Left ventricle myocardium superior (tissue), 1 donor: ENCODE measurements around the gene CD6. TPM values are rescaled to one million over a fixed set of nuclear protein-coding genes. Genes with fewer than 3 reads are reported as not detected.
A peak's percentile ranks its signal among the peaks of the same experiment; 100 is the strongest.

Experiments used
- ATAC-seq: fragments of 200-7000 bp; cut with Tn5 transposase; one replicate; pipeline ENCODE4 v1.9.1; 2020; ENCODE audit warnings: mild to moderate bottlenecking, moderate library complexity
- DNase-seq: peaks from one replicate; pipeline ENCODE4 v3.0.0-alpha.2; 2020
- intact Hi-C: fragments of 100-400 bp; cut with micrococcal nuclease; formaldehyde crosslinking; loops from one replicate; pipeline ENCODE4 v1.11.0; 2022
- long read RNA-seq: library from polyadenylated mRNA; unstranded; transcript quantifications from one replicate; pipeline ENCODE4 v2.0.0, GENCODE V29; 2021
- total RNA-seq: library from RNA; stranded (reverse); fragmentation: NEBNext Ultra II Directional; extraction: Animal tissue kit (Norgen Biotek cat#: 25700); gene quantifications from one replicate; pipeline ENCODE4 v1.2.1, GENCODE V29; 2021
- donor health status: DM: no; HTN: yes; CAD: no; lungs with severe emphysema.

Gene CD6
- total RNA-seq = 0.20 TPM
- long read RNA-seq, partial matches to known transcripts = 0 of 1 reads
- long read RNA-seq, other reads (novel, unspliced or antisense) = 1 of 1 reads

- intact Hi-C loops = no loop called here
- no peak for DNase-seq
- no peak for ATAC-seq
Observed at GRCh38 chr11:60971520-60971919, at the start of gene CD6. TSS of gene CD6 (plus strand) at chr11:60971680. CDS start at chr11:60971866, 186 bp downstream.

GRCh38 chr11:60921777-60922335 is 49.6 kb upstream of the CD6 start:
- intact Hi-C loops = no loop called here
- ATAC-seq = no peak
- no peak for DNase-seq

- intact Hi-C loops = no loop called here
- ATAC-seq = no peak
Observed at GRCh38 chr11:60922906-60923305, 48.6 kb upstream of the CD6 start.

GRCh38 chr11:60923326-60923725 is 48.2 kb upstream of the CD6 start:
- intact Hi-C loops = no loop called here
- ATAC-seq (no peak), DNase-seq (no peak)

More at GRCh38 chr11:60922906-60923305, 48.6 kb upstream of the CD6 start:
- DNase-seq = no peak

- intact Hi-C loops = no loop called here
- DNase-seq (no peak), ATAC-seq (peak; percentile 11)
Observed at GRCh38 chr11:60923800-60924109, 47.7 kb upstream of the CD6 start.

- intact Hi-C loops = no loop called here
- peak; percentile 81 for DNase-seq
- ATAC-seq = peak; percentile 88
Observed at GRCh38 chr11:60924110-60924905, 47.2 kb upstream of the CD6 start, which contains the start of gene TMEM132A. TSS of gene TMEM132A (plus strand) at chr11:60924460. CDS start at chr11:60924634, 174 bp downstream.

- no peak for ATAC-seq
- DNase-seq = no peak
- intact Hi-C loops = no loop called here
Observed at GRCh38 chr11:60924906-60925853, 46.3 kb upstream of the CD6 start.

GRCh38 chr11:60925868-60926267 is 45.6 kb upstream of the CD6 start:
- ATAC-seq (no peak), DNase-seq (no peak)
- intact Hi-C loops = no loop called here

- ATAC-seq = no peak
- DNase-seq = no peak
- intact Hi-C loops = no loop called here
Observed at GRCh38 chr11:60926500-60926899, 45.0 kb upstream of the CD6 start.

GRCh38 chr11:60927061-60927592 is 44.4 kb upstream of the CD6 start:
- intact Hi-C loops = no loop called here
- no peak for DNase-seq
- no peak for ATAC-seq

GRCh38 chr11:60927600-60927999 is 43.9 kb upstream of the CD6 start:
- ATAC-seq (no peak), DNase-seq (no peak)
- intact Hi-C loops = no loop called here

- intact Hi-C loops = no loop called here
- no peak for ATAC-seq
- no peak for DNase-seq
Observed at GRCh38 chr11:60928563-60929001, 42.9 kb upstream of the CD6 start.

GRCh38 chr11:60929764-60930163 is 41.7 kb upstream of the CD6 start:
- DNase-seq = no peak
- ATAC-seq = no peak
- intact Hi-C loops = no loop called here

GRCh38 chr11:60930394-60930793 is 41.1 kb upstream of the CD6 start:
- no peak for ATAC-seq
- no peak for DNase-seq
- intact Hi-C loops = no loop called here

- intact Hi-C loops = no loop called here
- ATAC-seq = no peak
- DNase-seq = no peak
Observed at GRCh38 chr11:60931917-60932316, 39.6 kb upstream of the CD6 start.

GRCh38 chr11:60932605-60933356 is 38.7 kb upstream of the CD6 start:
- ATAC-seq (no peak), DNase-seq (no peak)
- intact Hi-C loops = no loop called here

- no peak for ATAC-seq
- no peak for DNase-seq
- intact Hi-C loops = no loop called here
Observed at GRCh38 chr11:60933416-60934123, 37.9 kb upstream of the CD6 start.

GRCh38 chr11:60934124-60934789 is 37.2 kb upstream of the CD6 start:
- intact Hi-C loops = no loop called here
- no peak for DNase-seq

More at GRCh38 chr11:60934124-60934789, 37.2 kb upstream of the CD6 start:
- no peak for ATAC-seq
